SK-N-SH (cell line): ENCODE measurements around the gene TLE5.

Experiments
- CHD2 ChIP-seq: fragments of 150-350 bp; IDR thresholded peaks from 2 replicates; pipeline ENCODE4 v1.6.1; 2018; ENCODE audit warnings: low read length; ENCODE audit not compliant: partially characterized antibody
- EP300 ChIP-seq, 2 experiments: IDR thresholded peaks; 2 replicates each; pipeline versions ENCODE4 v1.4.0 to v1.6.1; 2012; ENCODE audit warnings: borderline replicate concordance in 1 of 2, low read depth in 1 of 2, low read length in 1 of 2
- GABPA ChIP-seq: IDR thresholded peaks from 2 replicates; pipeline ENCODE4 v1.4.0; 2012; ENCODE audit warnings: low read depth, mild to moderate bottlenecking
- TF ChIP-seq, protein P1 (sequence below): fragments of 200-600 bp; sonication (generic); IDR thresholded peaks from 2 replicates; pipeline ENCODE4 v1.6.1; 2017; ENCODE audit warnings: antibody characterized with exemption, mild to moderate bottlenecking, moderate library complexity
- TF ChIP-seq, protein P2 (sequence below): fragments of 150-350 bp; IDR thresholded peaks from 2 replicates; pipeline ENCODE4 v1.6.1; 2016; ENCODE audit warnings: mild to moderate bottlenecking, low read depth, low read length

DNA sequence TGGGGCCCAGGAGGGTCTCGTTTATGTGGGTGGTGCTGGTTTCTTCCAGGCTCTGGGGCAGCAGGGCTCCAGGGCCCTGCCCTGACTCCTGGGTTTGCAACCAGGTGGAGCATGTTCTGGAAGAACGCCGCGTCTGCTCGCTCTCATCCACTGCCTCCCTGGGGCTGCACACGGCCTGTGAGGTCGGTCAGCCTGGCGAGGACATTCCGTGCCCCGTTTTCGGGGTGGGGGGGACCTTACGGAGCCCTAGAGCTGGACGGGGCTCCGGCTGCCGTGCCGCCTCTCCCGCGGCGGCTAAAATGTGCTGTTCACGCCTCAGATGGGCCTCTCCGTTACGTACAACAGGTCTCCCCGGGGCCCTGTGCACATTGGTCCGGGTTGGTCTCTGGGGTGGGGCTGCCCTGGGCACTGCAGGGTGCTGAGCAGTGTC lies 35.2 kb upstream of the TLE5 start:
- TF ChIP-seq CHD2 = no peak
- TF ChIP-seq GABPA = no peak
- TF ChIP-seq EP300 (IDR thresholded peaks at IDR 0.05; ENCODE audit: borderline replicate concordance in 1 of 2, low read depth in 1 of 2, low read length in 1 of 2) = no peak
- TF ChIP-seq, protein P1, sequence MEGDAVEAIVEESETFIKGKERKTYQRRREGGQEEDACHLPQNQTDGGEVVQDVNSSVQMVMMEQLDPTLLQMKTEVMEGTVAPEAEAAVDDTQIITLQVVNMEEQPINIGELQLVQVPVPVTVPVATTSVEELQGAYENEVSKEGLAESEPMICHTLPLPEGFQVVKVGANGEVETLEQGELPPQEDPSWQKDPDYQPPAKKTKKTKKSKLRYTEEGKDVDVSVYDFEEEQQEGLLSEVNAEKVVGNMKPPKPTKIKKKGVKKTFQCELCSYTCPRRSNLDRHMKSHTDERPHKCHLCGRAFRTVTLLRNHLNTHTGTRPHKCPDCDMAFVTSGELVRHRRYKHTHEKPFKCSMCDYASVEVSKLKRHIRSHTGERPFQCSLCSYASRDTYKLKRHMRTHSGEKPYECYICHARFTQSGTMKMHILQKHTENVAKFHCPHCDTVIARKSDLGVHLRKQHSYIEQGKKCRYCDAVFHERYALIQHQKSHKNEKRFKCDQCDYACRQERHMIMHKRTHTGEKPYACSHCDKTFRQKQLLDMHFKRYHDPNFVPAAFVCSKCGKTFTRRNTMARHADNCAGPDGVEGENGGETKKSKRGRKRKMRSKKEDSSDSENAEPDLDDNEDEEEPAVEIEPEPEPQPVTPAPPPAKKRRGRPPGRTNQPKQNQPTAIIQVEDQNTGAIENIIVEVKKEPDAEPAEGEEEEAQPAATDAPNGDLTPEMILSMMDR = no peak
- TF ChIP-seq, protein P2, sequence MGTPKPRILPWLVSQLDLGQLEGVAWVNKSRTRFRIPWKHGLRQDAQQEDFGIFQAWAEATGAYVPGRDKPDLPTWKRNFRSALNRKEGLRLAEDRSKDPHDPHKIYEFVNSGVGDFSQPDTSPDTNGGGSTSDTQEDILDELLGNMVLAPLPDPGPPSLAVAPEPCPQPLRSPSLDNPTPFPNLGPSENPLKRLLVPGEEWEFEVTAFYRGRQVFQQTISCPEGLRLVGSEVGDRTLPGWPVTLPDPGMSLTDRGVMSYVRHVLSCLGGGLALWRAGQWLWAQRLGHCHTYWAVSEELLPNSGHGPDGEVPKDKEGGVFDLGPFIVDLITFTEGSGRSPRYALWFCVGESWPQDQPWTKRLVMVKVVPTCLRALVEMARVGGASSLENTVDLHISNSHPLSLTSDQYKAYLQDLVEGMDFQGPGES = no peak
